Coronary artery (tissue), 2 donors: Measurements from ENCODE around the gene C17orf67.

Experiments
- DNase-seq: peaks from one replicate; pipeline ENCODE4 v3.0.0-alpha.2; 2017; ENCODE audit warnings: low spot score
- H3K27ac ChIP-seq, 2 donors: fragments of 200-600 bp; sonication (generic); one replicate each; pipeline ENCODE4 v1.5.1; 2016 to 2019
- H3K4me3 ChIP-seq: fragments of 200-600 bp; sonication (generic); 2 replicates; pipeline ENCODE4 v1.5.1; 2016; ENCODE audit warnings: mild to moderate bottlenecking, moderate library complexity
- TF ChIP-seq, protein P1 (sequence below): fragments of 200-600 bp; sonication (generic); IDR thresholded peaks from one replicate; pipeline ENCODE4 v1.5.1; 2019; ENCODE audit warnings: antibody characterized with exemption

C17orf67 gene

DNA sequence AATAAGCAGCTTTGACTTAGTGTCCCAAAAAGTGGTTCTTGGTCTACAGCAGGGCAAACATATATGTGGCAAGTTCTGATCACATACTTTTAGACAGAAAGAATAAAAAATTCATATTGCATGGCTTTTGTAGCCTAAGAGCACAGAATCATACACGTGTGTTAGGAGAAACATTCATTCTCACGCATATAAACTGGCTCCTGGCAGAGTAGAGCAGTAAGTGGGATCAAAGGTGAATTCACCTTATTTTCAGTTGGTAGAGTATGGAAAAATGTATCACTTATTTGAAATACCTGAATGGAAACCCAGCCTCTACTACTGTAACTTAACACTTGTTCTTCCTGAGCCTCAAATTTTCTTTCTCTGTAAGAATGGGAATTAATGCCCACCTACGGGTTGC, 35.0 kb upstream of the C17orf67 start:
- H3K4me3 ChIP-seq = no peak overlapping the region
- H3K27ac ChIP-seq = no peak overlapping the region
- TF ChIP-seq, protein P1, sequence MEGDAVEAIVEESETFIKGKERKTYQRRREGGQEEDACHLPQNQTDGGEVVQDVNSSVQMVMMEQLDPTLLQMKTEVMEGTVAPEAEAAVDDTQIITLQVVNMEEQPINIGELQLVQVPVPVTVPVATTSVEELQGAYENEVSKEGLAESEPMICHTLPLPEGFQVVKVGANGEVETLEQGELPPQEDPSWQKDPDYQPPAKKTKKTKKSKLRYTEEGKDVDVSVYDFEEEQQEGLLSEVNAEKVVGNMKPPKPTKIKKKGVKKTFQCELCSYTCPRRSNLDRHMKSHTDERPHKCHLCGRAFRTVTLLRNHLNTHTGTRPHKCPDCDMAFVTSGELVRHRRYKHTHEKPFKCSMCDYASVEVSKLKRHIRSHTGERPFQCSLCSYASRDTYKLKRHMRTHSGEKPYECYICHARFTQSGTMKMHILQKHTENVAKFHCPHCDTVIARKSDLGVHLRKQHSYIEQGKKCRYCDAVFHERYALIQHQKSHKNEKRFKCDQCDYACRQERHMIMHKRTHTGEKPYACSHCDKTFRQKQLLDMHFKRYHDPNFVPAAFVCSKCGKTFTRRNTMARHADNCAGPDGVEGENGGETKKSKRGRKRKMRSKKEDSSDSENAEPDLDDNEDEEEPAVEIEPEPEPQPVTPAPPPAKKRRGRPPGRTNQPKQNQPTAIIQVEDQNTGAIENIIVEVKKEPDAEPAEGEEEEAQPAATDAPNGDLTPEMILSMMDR = no peak
- DNase-seq = no peak

GRCh38 chr17:56867948-56868376, 34.2 kb upstream of the C17orf67 start:
- no peak overlapping the region for H3K4me3 ChIP-seq
- TF ChIP-seq, protein P1 = no peak
- DNase-seq = no peak
- peak overlapping the region in 1 of 2 donors; percentile 26 for H3K27ac ChIP-seq

- TF ChIP-seq, protein P1 = no peak
- no peak overlapping the region for H3K27ac ChIP-seq
- no peak for DNase-seq
- H3K4me3 ChIP-seq = no peak overlapping the region
These were observed 32.8 kb upstream of the C17orf67 start for GRCh38 chr17:56866496-56866895.

GRCh38 chr17:56866076-56866475, 32.4 kb upstream of the C17orf67 start:
- TF ChIP-seq, protein P1 = no peak
- H3K4me3 ChIP-seq = no peak overlapping the region
- H3K27ac ChIP-seq = no peak overlapping the region
- no peak for DNase-seq

DNA sequence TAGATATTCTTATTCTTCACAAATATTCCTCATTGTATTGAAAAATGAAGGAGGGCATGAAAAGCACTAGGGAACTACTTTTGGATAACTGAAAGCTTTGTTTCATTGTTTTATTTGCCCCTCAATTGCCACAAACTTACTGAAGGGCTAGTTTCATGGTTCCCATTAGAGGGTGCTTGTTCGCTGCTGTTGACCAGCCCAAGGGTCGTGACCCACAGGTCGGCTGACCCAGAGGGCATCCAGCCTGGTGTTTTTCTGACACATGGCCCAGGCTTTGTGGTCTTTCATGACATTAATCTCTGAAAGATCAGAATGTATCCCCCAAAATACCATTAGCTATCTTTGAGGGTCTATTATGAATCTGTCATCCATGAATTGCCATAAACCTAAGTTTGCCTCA, 30.3 kb upstream of the C17orf67 start:
- DNase-seq = no peak
- Histone ChIP-seq H3K27ac (no peak overlapping the region), H3K4me3 (no peak overlapping the region)
- TF ChIP-seq, protein P1 = no peak

DNA sequence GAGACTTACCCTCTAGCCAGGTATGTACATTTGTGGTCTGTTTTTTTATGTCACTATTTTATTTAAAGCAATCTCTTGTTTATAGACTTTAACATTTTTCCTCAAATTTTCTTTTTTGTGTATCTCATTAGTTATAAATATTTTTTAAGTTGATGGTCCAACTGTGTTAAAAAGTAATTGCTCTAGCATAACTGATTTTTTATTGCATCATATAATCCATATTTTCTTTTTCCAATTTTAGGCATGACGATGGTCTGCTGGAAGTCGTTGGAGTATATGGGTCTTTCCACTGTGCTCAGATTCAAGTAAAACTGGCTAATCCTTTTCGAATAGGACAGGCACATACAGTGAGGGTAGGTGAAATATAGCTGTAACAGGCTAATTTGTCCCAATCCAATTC, 28.2 kb upstream of the C17orf67 start:
- TF ChIP-seq, protein P1 = no peak
- DNase-seq = no peak
- no peak overlapping the region for H3K4me3 ChIP-seq
- H3K27ac ChIP-seq = no peak overlapping the region

DNA sequence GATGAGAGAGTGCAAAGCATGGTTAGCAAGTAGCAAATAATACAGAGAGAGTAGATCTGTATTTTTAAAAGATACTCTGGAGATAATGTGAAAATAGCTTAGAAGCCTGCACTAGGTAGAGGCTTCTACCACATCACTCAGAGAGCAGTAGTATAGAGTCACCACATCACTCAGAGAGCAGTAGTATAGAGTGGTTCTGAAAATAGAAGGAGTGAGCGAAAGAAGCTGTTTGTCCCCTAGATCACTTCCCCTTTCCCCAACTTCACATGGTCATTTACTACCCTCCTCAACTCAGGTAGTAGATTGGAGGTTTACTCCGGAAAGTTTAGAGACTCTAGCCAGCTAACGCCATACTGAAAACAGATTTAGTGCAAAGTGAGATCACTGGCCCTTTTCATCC, 17.3 kb upstream of the C17orf67 start:
- H3K27ac ChIP-seq = no peak overlapping the region
- TF ChIP-seq, protein P1 = no peak
- no peak for DNase-seq
- H3K4me3 ChIP-seq = no peak overlapping the region
